ENCODE results near the gene B3GALT4. TPM values are rescaled to one million over a fixed set of nuclear protein-coding genes. Genes with fewer than 3 reads are reported as not detected.
A peak's percentile ranks its signal among the peaks of the same experiment; 100 is the strongest.

Gene B3GALT4
- total and polyA plus RNA-seq, 2 of the 13 experiments (the other 11 are each of a cell fraction or from before 2014, with no cell fraction given): 0.04 to 0.27 TPM

- TF ChIP-seq, protein P1, sequence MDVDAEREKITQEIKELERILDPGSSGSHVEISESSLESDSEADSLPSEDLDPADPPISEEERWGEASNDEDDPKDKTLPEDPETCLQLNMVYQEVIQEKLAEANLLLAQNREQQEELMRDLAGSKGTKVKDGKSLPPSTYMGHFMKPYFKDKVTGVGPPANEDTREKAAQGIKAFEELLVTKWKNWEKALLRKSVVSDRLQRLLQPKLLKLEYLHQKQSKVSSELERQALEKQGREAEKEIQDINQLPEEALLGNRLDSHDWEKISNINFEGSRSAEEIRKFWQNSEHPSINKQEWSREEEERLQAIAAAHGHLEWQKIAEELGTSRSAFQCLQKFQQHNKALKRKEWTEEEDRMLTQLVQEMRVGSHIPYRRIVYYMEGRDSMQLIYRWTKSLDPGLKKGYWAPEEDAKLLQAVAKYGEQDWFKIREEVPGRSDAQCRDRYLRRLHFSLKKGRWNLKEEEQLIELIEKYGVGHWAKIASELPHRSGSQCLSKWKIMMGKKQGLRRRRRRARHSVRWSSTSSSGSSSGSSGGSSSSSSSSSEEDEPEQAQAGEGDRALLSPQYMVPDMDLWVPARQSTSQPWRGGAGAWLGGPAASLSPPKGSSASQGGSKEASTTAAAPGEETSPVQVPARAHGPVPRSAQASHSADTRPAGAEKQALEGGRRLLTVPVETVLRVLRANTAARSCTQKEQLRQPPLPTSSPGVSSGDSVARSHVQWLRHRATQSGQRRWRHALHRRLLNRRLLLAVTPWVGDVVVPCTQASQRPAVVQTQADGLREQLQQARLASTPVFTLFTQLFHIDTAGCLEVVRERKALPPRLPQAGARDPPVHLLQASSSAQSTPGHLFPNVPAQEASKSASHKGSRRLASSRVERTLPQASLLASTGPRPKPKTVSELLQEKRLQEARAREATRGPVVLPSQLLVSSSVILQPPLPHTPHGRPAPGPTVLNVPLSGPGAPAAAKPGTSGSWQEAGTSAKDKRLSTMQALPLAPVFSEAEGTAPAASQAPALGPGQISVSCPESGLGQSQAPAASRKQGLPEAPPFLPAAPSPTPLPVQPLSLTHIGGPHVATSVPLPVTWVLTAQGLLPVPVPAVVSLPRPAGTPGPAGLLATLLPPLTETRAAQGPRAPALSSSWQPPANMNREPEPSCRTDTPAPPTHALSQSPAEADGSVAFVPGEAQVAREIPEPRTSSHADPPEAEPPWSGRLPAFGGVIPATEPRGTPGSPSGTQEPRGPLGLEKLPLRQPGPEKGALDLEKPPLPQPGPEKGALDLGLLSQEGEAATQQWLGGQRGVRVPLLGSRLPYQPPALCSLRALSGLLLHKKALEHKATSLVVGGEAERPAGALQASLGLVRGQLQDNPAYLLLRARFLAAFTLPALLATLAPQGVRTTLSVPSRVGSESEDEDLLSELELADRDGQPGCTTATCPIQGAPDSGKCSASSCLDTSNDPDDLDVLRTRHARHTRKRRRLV (CRISPR knock-in tag; IDR thresholded peaks at IDR 0.05): no peak; the same call in 1 of the 2 replicates
- TF ChIP-seq KAT2B (IDR thresholded peaks at IDR 0.05; ENCODE audit: borderline replicate concordance, low read depth, low read length) (no peak), JUND (CRISPR knock-in tag; IDR thresholded peaks at IDR 0.05) (no peak), ZMAT3 (CRISPR knock-in tag; conservative IDR thresholded peaks at IDR 0.05) (no peak), ZBTB38 (CRISPR knock-in tag; IDR thresholded peaks at IDR 0.05) (peak; percentile 33; the same call in 1 of the 2 replicates), SYNCRIP (IDR thresholded peaks at IDR 0.05; ENCODE audit: insufficient read depth, low read depth, low read length) (no peak), SMAD1 (CRISPR knock-in tag; IDR thresholded peaks at IDR 0.05; ENCODE audit: borderline replicate concordance, low read depth) (no peak), ZBTB42 (CRISPR knock-in tag; IDR thresholded peaks at IDR 0.05) (no peak), SCMH1 (CRISPR knock-in tag; IDR thresholded peaks at IDR 0.05; ENCODE audit: borderline replicate concordance) (no peak), ATF7-NPFF (CRISPR knock-in tag; IDR thresholded peaks at IDR 0.05; ENCODE audit: low read depth) (peak; percentile 53; the same call in 1 of the 2 replicates), FOXA3 (CRISPR knock-in tag; IDR thresholded peaks at IDR 0.05) (peak; percentile 54; the same call in 1 of the 2 replicates), ZBTB21 (CRISPR knock-in tag; IDR thresholded peaks at IDR 0.05) (no peak), ZNF724P (CRISPR knock-in tag; IDR thresholded peaks at IDR 0.05; ENCODE audit: borderline replicate concordance) (peak; percentile 85; the same call in 1 of the 2 replicates), ZBTB25 (CRISPR knock-in tag; IDR thresholded peaks at IDR 0.05) (peak; percentile 63; the same call in 1 of the 2 replicates)
- TF ChIP-seq, protein P2, sequence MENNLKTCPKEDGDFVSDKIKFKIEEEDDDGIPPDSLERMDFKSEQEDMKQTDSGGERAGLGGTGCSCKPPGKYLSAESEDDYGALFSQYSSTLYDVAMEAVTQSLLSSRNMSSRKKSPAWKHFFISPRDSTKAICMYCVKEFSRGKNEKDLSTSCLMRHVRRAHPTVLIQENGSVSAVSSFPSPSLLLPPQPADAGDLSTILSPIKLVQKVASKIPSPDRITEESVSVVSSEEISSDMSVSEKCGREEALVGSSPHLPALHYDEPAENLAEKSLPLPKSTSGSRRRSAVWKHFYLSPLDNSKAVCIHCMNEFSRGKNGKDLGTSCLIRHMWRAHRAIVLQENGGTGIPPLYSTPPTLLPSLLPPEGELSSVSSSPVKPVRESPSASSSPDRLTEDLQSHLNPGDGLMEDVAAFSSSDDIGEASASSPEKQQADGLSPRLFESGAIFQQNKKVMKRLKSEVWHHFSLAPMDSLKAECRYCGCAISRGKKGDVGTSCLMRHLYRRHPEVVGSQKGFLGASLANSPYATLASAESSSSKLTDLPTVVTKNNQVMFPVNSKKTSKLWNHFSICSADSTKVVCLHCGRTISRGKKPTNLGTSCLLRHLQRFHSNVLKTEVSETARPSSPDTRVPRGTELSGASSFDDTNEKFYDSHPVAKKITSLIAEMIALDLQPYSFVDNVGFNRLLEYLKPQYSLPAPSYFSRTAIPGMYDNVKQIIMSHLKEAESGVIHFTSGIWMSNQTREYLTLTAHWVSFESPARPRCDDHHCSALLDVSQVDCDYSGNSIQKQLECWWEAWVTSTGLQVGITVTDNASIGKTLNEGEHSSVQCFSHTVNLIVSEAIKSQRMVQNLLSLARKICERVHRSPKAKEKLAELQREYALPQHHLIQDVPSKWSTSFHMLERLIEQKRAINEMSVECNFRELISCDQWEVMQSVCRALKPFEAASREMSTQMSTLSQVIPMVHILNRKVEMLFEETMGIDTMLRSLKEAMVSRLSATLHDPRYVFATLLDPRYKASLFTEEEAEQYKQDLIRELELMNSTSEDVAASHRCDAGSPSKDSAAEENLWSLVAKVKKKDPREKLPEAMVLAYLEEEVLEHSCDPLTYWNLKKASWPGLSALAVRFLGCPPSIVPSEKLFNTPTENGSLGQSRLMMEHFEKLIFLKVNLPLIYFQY (CRISPR knock-in tag; IDR thresholded peaks at IDR 0.05; ENCODE audit: borderline replicate concordance): no peak
- TF ChIP-seq, protein P3, sequence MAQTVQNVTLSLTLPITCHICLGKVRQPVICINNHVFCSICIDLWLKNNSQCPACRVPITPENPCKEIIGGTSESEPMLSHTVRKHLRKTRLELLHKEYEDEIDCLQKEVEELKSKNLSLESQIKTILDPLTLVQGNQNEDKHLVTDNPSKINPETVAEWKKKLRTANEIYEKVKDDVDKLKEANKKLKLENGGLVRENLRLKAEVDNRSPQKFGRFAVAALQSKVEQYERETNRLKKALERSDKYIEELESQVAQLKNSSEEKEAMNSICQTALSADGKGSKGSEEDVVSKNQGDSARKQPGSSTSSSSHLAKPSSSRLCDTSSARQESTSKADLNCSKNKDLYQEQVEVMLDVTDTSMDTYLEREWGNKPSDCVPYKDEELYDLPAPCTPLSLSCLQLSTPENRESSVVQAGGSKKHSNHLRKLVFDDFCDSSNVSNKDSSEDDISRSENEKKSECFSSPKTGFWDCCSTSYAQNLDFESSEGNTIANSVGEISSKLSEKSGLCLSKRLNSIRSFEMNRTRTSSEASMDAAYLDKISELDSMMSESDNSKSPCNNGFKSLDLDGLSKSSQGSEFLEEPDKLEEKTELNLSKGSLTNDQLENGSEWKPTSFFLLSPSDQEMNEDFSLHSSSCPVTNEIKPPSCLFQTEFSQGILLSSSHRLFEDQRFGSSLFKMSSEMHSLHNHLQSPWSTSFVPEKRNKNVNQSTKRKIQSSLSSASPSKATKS (CRISPR knock-in tag; IDR thresholded peaks at IDR 0.05): no peak
These were observed 37.0 kb downstream of the B3GALT4 start, which contains the start of gene TAPBP (continued) for GRCh38 chr6:33313709-33314514.
